Urinary bladder (tissue), 2 donors: Measurements from ENCODE around the gene MSRB1. TPM values are rescaled to one million over a fixed set of nuclear protein-coding genes. Genes with fewer than 3 reads are reported as not detected.

Experiments
- polyA plus RNA-seq: library from polyadenylated mRNA; stranded (reverse); fragments of 200-250 nt; gene quantifications from one replicate; pipeline ENCODE4 v1.2.3, GENCODE V29; 2013
- small RNA-seq: library from RNA; depleted of rRNA; stranded (forward); fragments of <200 nt; gene quantifications from one replicate; pipeline ENCODE3, GENCODE V24; 2014
- total RNA-seq: library from RNA; depleted of rRNA; stranded (reverse); fragments of >200 nt; gene quantifications from one replicate; pipeline ENCODE4 v1.2.3, GENCODE V29; 2014
- donor health status: healthy.

Gene MSRB1
- total and polyA plus RNA-seq, 2 donors = 4.0 to 107 TPM

Small RNA genes within 50 kb of the gene (small RNA-seq; reads per million reads assigned to genes)
- gene AC005363.2 = not detected
- not detected for gene SNORA10
- not detected for gene SNORA64

Other genes starting within 250 kb of the MSRB1 start
- gene MAPK8IP3, start 237.0 kb downstream of the MSRB1 start, total RNA-seq = 36.8 TPM
- gene MAPK8IP3, start 237.0 kb downstream of the MSRB1 start, polyA plus RNA-seq = 47.0 TPM
- gene NME3, start 171.7 kb downstream of the MSRB1 start, total RNA-seq = 19.1 TPM
- 121 TPM for gene NME3, start 171.7 kb downstream of the MSRB1 start, polyA plus RNA-seq
- gene EME2, start 170.4 kb downstream of the MSRB1 start, total RNA-seq = 8.1 TPM
- 6.3 TPM for gene EME2, start 170.4 kb downstream of the MSRB1 start, polyA plus RNA-seq
- gene MRPS34, start 170.1 kb downstream of the MSRB1 start, total RNA-seq = 21.9 TPM
- gene MRPS34, start 170.1 kb downstream of the MSRB1 start, polyA plus RNA-seq = 98.2 TPM
- 29.2 TPM for gene SPSB3, start 160.6 kb downstream of the MSRB1 start, total RNA-seq
- gene SPSB3, start 160.6 kb downstream of the MSRB1 start, polyA plus RNA-seq = 81.7 TPM
- gene NUBP2, start 160.2 kb downstream of the MSRB1 start, total RNA-seq = 29.5 TPM
- gene NUBP2, start 160.2 kb downstream of the MSRB1 start, polyA plus RNA-seq = 82.0 TPM
- 0.11 TPM for gene IGFALS, start 149.5 kb downstream of the MSRB1 start, total RNA-seq
- 0.22 TPM for gene IGFALS, start 149.5 kb downstream of the MSRB1 start, polyA plus RNA-seq
- 20.9 TPM for gene HAGH, start 116.4 kb downstream of the MSRB1 start, total RNA-seq
- 96.0 TPM for gene HAGH, start 116.4 kb downstream of the MSRB1 start, polyA plus RNA-seq
- 35.2 TPM for gene FAHD1, start 116.0 kb downstream of the MSRB1 start, total RNA-seq
- gene FAHD1, start 116.0 kb downstream of the MSRB1 start, polyA plus RNA-seq = 34.0 TPM
- gene MEIOB, start 71.0 kb downstream of the MSRB1 start, total RNA-seq = not detected
- gene MEIOB, start 71.0 kb downstream of the MSRB1 start, polyA plus RNA-seq = not detected
- gene HS3ST6, start 24.8 kb downstream of the MSRB1 start, total RNA-seq = 1.8 TPM
- 1.6 TPM for gene HS3ST6, start 24.8 kb downstream of the MSRB1 start, polyA plus RNA-seq
- gene RPL3L, start 11.5 kb upstream of the MSRB1 start, total RNA-seq = 1.2 TPM
- not detected for gene RPL3L, start 11.5 kb upstream of the MSRB1 start, polyA plus RNA-seq
- gene NDUFB10, start 16.3 kb upstream of the MSRB1 start, total RNA-seq = 71.2 TPM
- gene NDUFB10, start 16.3 kb upstream of the MSRB1 start, polyA plus RNA-seq = 308 TPM
- gene RPS2, start 21.6 kb upstream of the MSRB1 start, total RNA-seq = 888 TPM
- 3,347 TPM for gene RPS2, start 21.6 kb upstream of the MSRB1 start, polyA plus RNA-seq
- gene RNF151, start 23.7 kb upstream of the MSRB1 start, total RNA-seq = not detected
- gene RNF151, start 23.7 kb upstream of the MSRB1 start, polyA plus RNA-seq = not detected
- gene TBL3, start 28.9 kb upstream of the MSRB1 start, total RNA-seq = 10.9 TPM
- gene TBL3, start 28.9 kb upstream of the MSRB1 start, polyA plus RNA-seq = 50.6 TPM
- not detected for gene NOXO1, start 38.3 kb upstream of the MSRB1 start, total RNA-seq
- 0.16 TPM for gene NOXO1, start 38.3 kb upstream of the MSRB1 start, polyA plus RNA-seq
- 7.7 TPM for gene GFER, start 41.0 kb upstream of the MSRB1 start, total RNA-seq
- gene GFER, start 41.0 kb upstream of the MSRB1 start, polyA plus RNA-seq = 27.8 TPM
- gene SYNGR3, start 46.8 kb upstream of the MSRB1 start, total RNA-seq = 2.0 TPM
- 1.8 TPM for gene SYNGR3, start 46.8 kb upstream of the MSRB1 start, polyA plus RNA-seq
- 6.3 TPM for gene ZNF598, start 66.6 kb upstream of the MSRB1 start, total RNA-seq
- 38.4 TPM for gene ZNF598, start 66.6 kb upstream of the MSRB1 start, polyA plus RNA-seq
- not detected for gene NPW, start 76.6 kb upstream of the MSRB1 start, total RNA-seq
- 0.08 TPM for gene NPW, start 76.6 kb upstream of the MSRB1 start, polyA plus RNA-seq
- 25.9 TPM for gene NHERF2, start 83.7 kb upstream of the MSRB1 start, total RNA-seq
- gene NHERF2, start 83.7 kb upstream of the MSRB1 start, polyA plus RNA-seq = 111 TPM
- 13.7 TPM for gene NTHL1, start 104.6 kb upstream of the MSRB1 start, total RNA-seq
- 28.5 TPM for gene NTHL1, start 104.6 kb upstream of the MSRB1 start, polyA plus RNA-seq
- gene TSC2, start 104.8 kb upstream of the MSRB1 start, total RNA-seq = 50.2 TPM
- gene TSC2, start 104.8 kb upstream of the MSRB1 start, polyA plus RNA-seq = 55.9 TPM
- gene PKD1, start 192.7 kb upstream of the MSRB1 start, total RNA-seq = 79.5 TPM
- 197 TPM for gene PKD1, start 192.7 kb upstream of the MSRB1 start, polyA plus RNA-seq
- gene RAB26, start 205.4 kb upstream of the MSRB1 start, total RNA-seq = 0.63 TPM
- 0.63 TPM for gene RAB26, start 205.4 kb upstream of the MSRB1 start, polyA plus RNA-seq
- 21.9 TPM for gene TRAF7, start 212.6 kb upstream of the MSRB1 start, total RNA-seq
- gene TRAF7, start 212.6 kb upstream of the MSRB1 start, polyA plus RNA-seq = 57.0 TPM